GM18867 (cell line): ENCODE data around the gene SERINC3.
A peak's percentile ranks its signal among the peaks of the same experiment; 100 is the strongest.
"Not testable (repeated sequence)": the region's sequence is repeated elsewhere in the genome, so short reads cannot be mapped to it uniquely, and the experiment has no call there.

Experiments
- ATAC-seq: cut with Tn5 transposase; IDR thresholded peaks from one replicate; pipeline ENCODE4 v1.9.1; 2021; ENCODE audit warnings: mild to moderate bottlenecking, moderate library complexity; ENCODE audit not compliant: unreplicated experiment

The SERINC3 gene

DNA sequence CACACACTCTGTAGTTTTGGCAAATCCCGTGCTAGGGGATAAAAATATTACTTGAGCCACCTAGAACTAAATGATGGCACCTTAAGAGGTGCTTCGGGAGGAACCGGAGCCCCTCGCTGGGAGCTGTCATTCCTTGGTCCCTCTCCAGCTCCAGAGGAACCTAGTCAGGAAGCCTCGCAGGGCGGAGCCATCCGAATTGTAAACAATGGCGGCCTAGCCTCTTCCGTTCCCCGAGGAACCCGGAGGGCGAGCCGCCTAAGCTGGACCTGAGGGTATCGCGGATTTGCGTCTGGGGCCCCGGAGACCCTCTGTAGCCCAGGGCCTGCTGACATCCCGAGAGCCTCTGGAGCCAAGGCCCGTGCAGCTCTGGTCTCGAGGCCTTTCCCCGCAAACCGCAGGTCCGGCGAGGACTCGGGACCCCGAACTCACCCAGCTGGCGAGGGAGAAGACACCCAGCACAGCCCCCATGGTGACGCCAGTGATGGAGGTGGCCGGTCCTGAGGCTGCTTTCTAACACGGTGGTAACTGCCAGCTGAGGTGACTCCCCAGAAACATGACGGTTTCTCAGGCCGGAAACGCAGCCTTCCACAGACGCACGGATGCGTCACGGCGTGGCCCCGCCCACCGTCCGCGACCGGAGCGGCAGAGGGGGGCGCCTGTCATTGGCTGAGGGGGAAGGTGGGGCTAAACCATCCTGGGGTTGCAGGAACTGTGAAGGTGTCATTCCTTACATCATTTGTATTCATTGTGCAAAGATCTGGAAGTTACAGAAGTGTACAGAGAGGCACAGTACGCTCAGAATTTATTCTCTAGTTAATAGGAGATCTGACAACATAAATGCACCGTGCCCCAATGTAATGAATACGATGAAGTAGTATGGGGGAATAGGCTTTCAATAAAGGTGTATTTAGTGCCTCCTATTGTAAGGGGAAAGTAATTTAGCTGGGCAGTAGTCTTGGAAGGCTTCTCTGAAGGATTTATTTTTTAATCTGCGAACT, at the start of gene SERINC3:
Gene SERINC3, minus strand, starts transcription at position 587 of the 998 bp plus-strand sequence. Its CDS starts 119 bp downstream, at position 468.
- ATAC-seq, result peak; percentile 96

DNA sequence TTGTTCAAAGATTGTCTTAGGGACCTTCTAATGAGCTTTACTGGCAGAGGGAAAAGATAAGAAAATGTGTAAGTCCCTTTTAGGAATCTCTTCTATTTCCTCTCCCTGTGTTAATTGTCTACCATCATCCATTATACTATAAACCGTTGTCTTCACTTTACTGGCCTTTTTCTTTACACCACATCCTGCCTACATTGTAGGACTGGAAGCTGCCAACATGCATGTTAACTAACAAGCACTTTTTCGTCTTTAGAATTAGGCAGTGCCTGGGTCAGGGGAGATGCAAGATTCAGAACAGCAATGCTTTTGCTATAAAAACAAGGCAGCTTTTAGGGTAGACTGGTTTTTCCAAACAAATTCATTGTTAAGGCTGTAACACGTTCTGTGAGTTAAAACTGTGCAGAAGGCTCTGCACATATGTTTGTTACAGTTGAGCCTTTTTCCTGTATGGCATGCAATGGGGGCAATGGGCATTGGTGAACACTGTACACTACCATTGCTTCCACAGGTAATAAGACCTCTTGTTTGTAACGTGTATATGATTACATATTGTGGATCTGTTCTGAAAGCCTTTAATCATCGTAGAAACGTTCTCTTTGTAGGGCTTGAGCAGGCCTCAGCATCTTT, 49.6 kb upstream of the SERINC3 start:
- no peak for ATAC-seq

DNA sequence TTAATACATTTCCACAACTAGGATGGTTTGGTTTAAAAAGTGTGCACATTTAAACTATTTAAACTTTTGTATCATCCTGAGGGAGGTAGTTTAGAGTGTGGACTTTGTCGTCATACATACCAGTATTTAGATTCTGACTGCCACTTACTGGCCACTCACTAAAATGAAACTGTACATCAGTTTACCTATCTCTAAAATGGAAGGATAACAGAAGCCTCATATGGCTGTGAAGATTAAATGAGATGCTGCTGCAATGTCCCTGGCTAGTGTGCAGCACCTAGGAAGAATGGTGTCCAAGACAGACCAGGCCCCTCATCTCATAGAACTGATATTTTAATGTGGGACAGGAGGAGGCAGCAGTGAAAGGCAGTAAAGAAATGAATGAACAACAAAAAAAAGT, 48.5 kb upstream of the SERINC3 start:
- no peak for ATAC-seq

DNA sequence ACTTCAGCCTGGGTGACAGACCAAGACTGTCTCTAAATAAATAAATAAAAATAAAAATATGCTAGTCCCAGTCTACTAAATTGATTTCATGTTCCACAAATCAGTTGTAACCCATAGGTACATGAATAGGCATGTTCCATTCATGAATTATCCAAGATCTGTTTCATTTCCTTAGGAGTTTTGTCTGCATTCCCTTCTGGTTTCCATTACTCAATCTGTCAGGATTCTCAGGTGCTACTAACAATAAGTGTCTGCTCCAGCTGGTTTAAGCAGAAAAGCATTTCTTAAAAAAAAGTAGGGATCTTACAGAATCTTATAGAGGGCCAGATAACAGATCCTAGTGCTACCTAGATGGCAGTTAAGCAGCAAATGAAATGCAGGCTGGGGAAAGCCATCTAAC, 44.9 kb upstream of the SERINC3 start:
- ATAC-seq, result no peak

DNA sequence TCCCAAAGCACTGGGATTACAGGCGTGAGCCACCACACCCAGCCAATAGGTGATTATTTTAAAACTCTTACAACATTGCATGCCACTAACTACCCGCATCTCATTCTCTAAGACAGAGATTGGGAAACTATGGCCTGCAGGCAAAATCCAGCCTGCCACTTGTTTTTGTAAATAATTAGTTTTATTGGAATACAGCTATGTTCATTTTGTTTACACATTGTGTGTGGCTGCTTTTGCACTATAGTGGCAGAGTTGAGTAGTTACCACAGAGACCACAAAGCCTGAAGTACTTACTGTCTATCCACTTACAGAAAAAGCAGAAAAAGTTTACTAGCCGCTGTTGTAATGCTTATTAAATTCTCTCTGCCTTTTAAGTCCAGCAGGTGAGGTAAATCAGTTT, 44.1 kb upstream of the SERINC3 start:
- no peak for ATAC-seq

DNA sequence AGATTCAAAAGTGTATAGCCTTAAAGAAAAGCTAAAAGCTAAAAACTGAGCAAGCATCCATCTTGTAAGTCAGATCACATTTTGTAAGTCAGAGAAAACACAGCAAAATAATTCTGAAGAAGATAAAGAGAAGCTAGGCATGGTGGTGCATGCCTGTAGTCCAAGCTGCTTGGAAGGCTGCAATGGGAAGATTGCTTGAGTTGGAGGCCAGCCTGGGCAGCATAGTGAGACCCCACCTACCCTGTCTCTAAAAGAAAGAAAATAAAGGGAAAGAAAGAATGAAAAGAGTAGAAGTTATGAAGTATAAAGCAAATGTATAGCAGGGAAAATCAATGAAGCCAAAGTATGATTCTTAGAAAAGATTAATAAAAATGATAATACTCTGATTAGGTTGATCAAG, 40.0 kb upstream of the SERINC3 start:
- no peak for ATAC-seq

DNA sequence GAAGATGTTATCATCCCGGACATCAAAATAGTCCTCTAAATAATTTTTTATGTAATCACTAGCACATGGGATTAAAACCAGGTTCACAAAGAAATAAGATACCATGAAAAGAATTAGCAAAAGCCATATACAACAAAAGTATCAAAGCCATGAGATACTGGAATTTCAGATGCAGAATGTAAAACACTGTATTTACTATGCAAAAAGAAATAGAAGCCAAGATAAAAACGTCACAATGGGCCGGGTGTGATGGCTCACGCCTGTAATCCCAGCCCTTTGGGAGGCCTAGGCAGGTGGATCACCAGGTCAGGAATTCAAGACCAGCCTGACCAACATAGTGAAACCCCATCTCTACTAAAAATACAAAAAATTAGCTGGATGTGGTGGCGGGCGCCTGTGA, 38.9 kb upstream of the SERINC3 start:
- ATAC-seq, result not testable (repeated sequence)

DNA sequence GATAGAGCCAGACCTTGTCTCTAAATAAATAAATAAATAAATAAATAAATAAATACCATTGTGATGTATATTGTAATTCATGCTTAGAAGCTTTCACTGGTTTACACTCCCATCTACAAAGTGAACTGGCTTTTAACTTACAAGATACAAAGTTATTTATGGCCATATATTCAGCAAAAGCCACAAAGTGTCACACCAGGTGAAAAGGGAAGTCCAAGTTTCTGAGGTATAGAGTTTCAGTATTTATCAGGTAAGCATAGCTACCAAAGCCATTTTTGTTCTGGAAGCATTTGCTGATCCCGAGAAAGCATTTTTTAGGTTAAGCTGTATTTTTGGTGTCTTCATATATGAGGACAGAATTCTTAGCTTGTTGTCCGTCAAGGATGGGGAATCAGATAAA, 38.4 kb upstream of the SERINC3 start:
- no peak for ATAC-seq

DNA sequence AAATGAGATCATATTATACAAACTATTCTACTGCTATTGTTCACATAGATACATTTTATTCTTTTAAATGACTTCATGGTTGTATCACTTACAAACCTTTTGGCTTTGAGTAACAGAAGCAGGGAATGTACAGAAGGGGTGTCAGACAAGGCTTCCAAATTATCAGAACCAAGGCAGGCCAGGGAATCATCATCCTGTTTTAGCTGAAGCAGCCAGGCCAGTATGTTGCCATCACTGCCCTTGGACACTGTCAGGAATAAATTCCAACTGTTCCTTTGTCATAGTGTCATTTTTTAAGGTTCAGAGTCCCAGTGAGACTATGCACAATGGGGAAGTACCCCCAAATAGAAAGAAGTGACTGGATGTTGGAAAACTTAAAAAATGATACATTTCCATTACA, 37.4 kb upstream of the SERINC3 start:
- ATAC-seq, result no peak

DNA sequence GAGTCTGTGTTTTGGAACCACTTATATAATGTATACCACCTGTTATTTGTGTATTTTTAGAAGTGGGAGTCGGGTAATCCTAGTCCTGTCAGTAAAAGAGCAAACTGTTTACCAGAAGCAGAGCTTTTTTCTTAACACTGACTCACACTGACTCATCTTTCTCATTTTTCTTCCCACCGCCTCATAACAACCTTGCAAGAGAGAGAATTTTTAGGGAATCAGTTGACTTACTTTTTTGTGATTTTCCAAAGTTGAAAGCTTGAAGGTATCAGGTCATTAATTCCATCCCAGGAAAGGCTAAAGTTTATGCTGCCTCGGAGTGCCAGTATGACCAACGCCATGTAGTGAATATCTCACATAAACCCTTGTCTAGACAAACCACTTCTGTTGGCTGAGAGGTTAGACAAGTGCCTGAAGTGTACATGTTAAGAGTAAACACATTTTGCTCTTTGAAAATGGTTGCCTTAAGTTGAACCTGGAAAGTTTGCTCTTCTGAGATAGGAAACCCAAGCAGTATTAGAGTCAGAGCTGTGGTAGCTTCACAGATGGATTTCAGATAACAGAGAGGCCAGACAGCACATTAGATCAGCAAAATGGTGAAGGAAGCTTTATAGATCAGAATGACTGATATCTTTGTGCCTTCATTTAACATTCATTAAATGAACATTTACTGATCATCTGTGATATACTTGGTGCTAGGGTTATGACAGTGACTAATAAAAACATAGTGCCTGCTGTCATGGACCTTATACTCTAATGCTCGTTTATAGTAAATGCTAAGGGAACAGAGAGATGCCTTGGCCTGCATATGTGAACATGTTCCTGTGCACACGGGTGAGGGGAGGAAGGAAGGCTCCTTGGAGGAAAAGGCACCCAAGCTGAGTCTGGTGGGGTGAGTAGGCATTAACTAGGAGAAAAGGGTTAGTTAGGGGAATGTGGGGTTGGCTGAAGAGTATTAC, 31.4 kb upstream of the SERINC3 start:
- no peak for ATAC-seq

DNA sequence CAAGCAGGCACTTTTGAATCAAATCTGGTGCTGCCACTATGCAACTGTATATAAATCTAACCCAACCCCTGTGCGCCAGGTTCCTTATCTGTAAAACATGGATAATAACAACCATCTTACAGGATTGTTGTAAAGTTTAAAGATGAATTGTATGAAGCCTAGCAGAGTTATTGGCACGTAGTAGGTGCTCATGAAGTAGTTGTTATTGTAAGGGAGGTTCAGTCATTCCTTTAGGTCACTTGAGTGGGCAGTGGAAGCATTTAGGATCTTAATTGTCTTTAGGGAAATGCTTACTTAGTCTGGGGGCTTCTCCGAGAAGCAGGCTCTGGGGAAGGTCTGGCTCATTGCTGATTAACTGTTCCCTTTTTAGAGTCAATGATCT, 30.7 kb upstream of the SERINC3 start:
- ATAC-seq, result no peak

DNA sequence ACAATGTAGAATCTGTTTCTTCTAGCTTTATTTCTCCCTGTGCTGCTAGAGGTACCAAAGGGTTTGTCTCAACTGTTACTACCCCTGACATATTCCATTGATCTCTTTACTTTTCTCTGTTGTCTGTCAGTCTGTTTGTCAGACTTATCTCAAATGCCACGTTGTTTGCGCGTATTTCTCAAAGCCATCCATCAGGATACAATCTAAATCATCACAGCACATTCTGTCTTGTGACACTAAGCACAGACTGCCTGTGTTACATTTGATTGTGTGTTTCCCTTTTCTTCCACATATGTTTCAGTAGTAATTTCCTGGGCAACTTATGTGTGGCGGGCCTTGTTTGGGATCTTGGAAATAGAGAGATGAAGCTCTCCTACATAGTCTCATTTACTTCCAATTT, 30.2 kb upstream of the SERINC3 start:
- no peak for ATAC-seq

DNA sequence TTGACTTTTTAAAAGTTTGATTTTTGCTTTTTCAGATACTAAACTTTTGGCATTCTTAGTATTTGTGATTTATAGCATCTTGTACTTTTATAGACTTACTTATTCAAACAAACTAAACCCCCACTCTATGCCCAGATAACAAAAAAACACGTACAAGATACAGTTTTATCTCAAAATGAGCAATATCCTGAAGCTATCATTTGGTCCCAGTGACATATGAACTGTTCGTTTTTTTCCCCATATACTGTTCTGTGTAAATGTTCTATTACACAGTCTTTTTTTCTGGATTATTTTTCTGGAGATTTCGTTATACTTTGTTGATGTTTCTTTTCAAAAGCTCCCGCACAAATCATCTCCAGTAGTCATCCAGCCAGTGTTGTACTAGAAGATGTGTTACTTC, 27.3 kb upstream of the SERINC3 start:
- ATAC-seq, result no peak

DNA sequence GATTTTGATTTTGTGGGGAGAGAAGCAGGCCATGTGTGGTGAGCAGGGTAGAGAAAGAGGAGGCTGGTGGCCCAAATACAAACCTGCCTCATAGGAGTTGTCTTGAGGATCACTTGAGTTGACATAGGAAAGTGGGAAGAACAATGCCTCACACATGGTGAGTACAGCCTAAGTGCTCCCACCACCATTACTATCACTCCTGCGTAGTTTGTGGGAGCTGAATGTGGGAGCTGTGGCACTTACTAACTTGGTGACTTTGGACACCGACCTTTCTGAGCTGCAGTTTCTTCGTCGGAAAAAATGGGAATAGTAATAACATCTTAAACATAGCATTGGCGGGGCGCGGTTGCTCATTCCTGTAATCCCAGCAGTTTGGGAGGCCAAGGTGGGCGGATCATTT, 25.5 kb upstream of the SERINC3 start:
- no peak for ATAC-seq

DNA sequence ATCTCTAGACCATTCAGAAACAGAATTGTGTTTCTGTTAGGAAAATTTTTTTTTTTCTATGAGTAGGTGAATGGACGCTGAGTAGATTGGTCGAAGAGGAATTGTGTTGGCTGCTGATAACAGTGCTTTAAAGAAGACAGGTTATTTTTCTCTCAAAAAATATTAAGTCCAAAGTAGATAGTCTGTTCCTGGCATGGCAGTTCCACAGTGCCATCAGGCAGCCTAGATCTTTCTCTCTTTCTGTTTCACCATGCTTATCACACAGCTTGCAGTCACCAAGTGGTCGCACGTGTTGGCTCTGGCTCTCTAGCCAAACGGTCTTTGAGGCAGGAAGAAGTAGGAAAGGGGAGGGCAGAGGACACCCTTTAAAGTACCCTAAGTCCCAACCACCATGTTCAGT, 22.4 kb upstream of the SERINC3 start:
- no peak for ATAC-seq

DNA sequence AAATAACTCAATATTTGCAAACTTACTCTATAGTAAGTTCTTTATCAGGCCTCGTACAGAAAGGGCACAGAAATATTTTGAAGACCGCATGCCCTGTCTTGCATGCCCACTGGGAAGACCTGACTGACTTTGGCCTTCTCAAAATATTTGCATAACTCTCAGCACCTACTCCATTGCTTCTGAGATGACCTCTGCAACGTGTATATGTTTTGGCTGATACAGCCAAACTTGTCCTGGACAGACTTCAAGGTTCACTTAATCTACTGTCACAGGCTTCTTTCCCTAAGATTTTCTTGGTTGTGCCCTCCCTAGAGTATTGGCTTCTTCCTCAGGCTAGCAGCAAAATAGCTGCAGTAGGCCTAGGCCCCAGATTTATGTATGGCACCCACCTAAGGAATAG, 21.5 kb upstream of the SERINC3 start:
- ATAC-seq, result no peak

DNA sequence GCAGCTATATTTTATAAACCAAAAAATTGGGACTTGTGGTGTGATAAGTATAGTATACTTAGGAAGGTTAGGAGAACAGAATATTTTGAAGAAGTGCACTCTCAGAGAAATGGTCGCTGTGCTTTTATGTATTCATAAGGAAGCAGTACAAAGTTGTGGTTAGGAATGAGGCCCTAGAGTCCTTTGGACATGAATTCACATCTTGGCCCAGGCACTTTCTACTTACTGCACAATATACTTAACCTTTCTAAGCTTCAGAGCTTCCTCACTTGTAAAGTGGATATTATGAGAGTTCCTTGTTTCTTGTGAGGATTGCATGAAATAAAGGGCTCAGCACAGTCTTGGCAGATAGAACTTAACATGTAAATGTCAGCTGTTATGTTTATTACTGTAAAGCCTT, 21.0 kb upstream of the SERINC3 start:
- no peak for ATAC-seq

DNA sequence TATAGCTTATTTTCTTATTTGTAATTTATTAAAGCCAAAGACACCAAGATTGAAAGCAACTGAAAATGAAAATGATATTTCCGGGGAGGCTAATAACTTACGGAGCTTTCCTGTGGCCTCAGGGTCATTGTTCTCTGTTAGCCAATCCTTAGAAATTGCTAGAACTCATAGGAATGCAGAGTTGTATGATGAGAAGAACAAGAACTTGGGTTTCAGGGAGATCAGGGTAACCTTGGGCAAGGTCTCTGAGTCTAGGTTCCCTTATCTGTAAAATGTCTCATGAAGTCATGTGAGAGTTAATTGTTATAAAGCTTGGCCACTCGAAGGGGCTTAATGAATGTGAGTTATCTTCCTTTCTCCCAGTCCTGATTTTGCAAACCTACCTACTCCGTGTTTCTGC, 20.1 kb upstream of the SERINC3 start:
- no peak for ATAC-seq

DNA sequence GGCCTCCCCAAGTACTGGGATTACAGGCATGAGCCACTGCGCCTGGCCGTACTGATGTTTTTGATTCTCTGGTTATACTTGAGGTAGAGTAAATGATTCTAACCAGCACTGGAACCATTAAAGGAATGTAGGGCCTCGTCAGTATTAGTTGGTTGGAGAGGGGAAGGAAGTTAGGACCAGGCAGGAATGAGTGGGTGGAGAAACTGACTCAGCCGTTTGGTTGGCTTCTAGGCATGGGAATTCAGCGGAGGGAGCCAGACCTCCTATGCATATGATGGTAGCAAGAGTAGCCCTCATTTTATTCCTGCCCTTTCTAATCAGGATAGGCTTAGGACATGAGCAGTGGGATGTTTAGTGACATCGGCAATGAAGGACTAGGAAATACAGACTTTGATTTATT, 19.0 kb upstream of the SERINC3 start:
- ATAC-seq, result no peak

DNA sequence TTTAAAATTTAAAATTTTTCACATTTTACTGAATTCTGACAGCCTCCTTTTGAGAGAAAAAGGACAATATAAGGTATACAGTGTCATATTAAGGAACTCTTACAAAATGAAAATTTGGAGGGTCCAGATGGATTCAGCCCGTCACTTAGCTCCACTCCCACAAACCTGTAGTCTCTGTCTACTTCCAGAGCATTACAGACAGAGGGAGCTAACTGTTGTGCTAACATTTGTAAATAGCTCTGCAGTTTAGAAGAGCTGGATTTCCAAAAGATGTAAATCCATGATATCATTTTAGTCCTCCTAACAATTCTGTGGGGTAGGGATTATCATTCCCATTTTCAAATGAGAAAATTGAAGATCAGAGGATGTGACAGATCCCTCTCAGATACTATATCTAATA, 16.1 kb upstream of the SERINC3 start:
- ATAC-seq, result no peak

DNA sequence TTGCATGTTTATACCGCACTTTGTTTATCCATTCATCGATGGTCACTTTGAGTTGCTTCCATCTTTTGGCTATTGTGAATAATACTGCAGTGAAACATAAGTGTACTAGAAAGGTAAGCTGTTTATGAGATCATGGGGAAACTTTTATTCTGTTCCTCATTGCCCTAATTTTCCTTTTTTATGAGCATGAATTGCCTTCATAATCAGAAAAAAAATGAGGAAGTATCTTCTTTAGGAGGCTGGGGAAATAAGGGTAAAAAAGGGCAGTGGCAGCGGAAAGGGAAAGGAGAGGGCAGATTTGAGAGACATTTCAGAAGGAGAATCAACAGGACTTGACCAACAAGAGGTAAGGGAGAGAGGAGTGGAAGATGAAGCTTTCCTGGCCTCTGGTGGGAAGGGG, 14.3 kb upstream of the SERINC3 start:
- ATAC-seq, result no peak
